ENCODE data around the gene SEMA3G.

The SEMA3G gene

DNA sequence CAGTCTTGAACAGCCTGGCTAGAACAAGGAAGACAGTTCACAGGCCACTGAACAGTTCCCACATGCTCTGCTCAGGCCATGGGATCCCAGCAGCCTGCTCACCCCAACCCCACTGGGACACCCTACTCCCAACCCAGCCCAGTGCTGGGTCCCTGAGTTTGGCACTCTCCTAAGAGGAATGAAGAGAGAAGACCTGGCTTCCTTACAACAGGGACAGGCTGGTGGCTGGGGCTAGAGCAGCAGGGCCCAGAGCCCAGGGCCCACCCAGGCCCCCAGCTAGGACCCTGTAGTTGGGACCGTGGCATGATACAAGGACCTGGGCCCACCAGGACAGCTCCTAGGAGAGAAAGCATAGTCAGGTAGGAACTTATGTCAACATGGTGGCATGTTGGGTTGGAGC is 43.4 kb downstream of the SEMA3G start:
- TF ChIP-seq CTCF (IDR thresholded peaks at IDR 0.05; ENCODE audit: insufficient read depth, low read depth, low read length, missing control alignments), result no peak
- no peak for DNase-seq (ENCODE audit: low read depth)
- H3K4me3 ChIP-seq (ENCODE audit: low read length), result no peak overlapping the region

DNA sequence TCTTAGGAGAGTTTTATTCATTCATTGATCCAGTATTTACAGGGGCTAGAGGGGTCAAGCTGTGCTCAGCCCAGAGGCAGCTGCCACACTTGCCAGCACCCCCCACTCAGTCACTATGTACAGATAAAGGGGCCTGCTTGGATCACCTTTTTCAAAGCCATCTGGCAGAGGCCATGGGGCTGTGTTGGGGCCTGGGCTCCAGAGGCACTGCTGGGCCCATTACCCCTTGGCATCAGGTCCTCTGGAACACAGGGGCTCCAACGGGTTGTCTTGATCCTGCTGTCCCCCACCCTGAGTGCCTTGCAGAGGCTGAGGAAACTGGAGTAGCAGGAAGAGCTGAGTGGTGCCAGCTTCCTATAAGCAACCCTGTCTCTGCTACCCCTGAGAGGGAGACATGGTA is 43.9 kb downstream of the SEMA3G start:
- no peak for DNase-seq (ENCODE audit: low read depth)
- TF ChIP-seq CTCF (IDR thresholded peaks at IDR 0.05; ENCODE audit: insufficient read depth, low read depth, low read length, missing control alignments), result no peak
- no peak overlapping the region for H3K4me3 ChIP-seq (ENCODE audit: low read length)

DNA sequence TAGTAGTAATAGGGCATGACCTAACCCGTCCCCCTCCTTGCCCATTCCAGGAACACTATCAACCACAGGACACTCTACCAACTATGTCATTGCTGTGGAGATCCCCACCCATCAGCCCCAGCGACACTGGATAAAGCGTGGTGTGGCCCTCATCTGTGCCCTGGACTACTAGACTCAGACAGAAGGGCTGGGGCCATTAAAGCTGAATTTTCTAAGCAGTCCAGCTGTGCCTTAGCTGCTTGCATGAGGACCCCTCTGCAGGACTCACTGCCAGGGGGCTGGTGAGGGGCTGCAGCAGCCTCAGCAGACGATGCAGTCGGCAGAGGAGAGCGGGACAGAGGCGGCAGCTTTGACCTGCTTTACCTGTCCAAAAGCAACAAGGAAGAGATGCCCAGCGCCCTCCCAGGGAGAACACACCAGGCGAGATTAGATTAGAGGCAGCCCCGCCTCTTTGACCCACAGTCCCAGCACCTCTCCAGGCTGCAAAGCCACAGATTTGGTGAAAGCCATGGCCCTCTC is 44.6 kb downstream of the SEMA3G start:
- DNase-seq (ENCODE audit: low read depth), result no peak
- TF ChIP-seq CTCF (IDR thresholded peaks at IDR 0.05; ENCODE audit: insufficient read depth, low read depth, low read length, missing control alignments), result no peak
- H3K4me3 ChIP-seq (ENCODE audit: low read length), result no peak overlapping the region

- DNase-seq (ENCODE audit: low read depth), result peak; percentile 34
- no peak overlapping the region for H3K4me3 ChIP-seq (ENCODE audit: low read length)
- TF ChIP-seq CTCF (IDR thresholded peaks at IDR 0.05; ENCODE audit: insufficient read depth, low read depth, low read length, missing control alignments), result no peak
Measured at GRCh38 chr3:52399593-52399992, 45.3 kb downstream of the SEMA3G start.

GRCh38 chr3:52399131-52399530 is 45.8 kb downstream of the SEMA3G start:
- no peak overlapping the region for H3K4me3 ChIP-seq (ENCODE audit: low read length)
- no peak for DNase-seq (ENCODE audit: low read depth)
- no peak for TF ChIP-seq CTCF (IDR thresholded peaks at IDR 0.05; ENCODE audit: insufficient read depth, low read depth, low read length, missing control alignments)

DNA sequence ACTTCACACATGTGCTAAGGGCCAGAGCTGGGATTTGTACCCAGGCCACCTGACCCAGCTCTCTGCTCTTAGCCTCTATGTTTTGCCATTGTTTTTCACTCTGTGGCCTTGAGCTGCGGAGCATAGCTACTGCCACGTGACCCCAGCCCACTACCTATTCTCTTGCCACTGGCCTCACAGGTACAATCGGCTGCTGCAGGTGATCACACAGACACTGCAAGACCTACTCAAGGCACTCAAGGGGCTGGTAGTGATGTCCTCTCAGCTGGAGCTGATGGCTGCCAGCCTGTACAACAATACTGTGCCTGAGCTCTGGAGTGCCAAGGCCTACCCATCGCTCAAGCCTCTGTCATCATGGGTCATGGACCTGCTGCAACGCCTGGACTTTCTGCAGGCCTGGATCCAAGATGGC is 46.2 kb downstream of the SEMA3G start:
- H3K4me3 ChIP-seq (ENCODE audit: low read length), result no peak overlapping the region
- TF ChIP-seq CTCF (IDR thresholded peaks at IDR 0.05; ENCODE audit: insufficient read depth, low read depth, low read length, missing control alignments), result no peak
- DNase-seq (ENCODE audit: low read depth), result no peak

DNA sequence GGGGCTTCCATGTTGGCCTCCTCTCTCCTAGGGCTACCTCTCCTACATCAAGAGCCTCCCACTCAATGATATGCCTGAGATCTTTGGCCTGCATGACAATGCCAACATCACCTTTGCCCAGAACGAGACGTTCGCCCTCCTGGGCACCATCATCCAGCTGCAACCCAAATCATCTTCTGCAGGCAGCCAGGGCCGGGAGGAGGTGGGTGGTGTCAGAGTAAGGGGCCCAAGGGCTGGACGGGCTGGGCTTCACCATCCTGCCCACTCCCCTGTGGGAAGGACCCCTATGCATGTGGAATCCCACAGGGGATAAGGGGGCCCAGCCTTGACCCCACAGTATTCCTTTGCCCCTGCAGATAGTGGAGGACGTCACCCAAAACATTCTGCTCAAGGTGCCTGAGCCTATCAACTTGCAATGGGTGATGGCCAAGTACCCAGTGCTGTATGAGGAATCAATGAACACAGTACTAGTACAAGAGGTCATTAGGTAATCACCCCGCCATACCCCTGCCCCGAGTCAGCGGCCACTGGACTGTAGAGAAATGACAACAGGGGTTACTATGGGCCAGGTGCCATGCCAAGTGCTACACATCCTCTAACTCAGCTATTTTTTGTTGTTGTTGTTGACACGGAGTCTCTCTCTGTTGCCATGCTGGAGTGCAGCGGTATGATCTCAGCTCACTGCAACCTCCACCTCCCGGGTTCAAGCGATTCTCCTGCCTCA is 47.1 kb downstream of the SEMA3G start:
- H3K4me3 ChIP-seq (ENCODE audit: low read length), result no peak overlapping the region
- DNase-seq (ENCODE audit: low read depth), result no peak
- TF ChIP-seq CTCF (IDR thresholded peaks at IDR 0.05; ENCODE audit: insufficient read depth, low read depth, low read length, missing control alignments), result no peak
